Neural progenitor cell (in vitro differentiated cells): ENCODE results near the gene CCNI2. TPM values are rescaled to one million over a fixed set of nuclear protein-coding genes. Genes with fewer than 3 reads are reported as not detected.
A peak's percentile ranks its signal among the peaks of the same experiment; 100 is the strongest.

ENCODE experiments used
- DNase-seq: peaks from one replicate; pipeline ENCODE4 v3.0.0-alpha.2; 2016; ENCODE audit warnings: low spot score
- H2AFZ ChIP-seq: fragments of 200-600 bp; sonication (generic); replicated peaks from 2 replicates; pipeline ENCODE4 v1.6.1; 2016; ENCODE audit warnings: antibody characterized with exemption
- H3F3A ChIP-seq: fragments of 200-600 bp; sonication (generic); 2 replicates; pipeline ENCODE4 v1.6.1; 2016; ENCODE audit warnings: antibody characterized with exemption, low read depth
- H3K27ac ChIP-seq: fragments of 200-600 bp; sonication (generic); 2 replicates; pipeline ENCODE4 v1.5.1; 2016; ENCODE audit warnings: mild to moderate bottlenecking
- H3K27me3 ChIP-seq: fragments of 200-600 bp; sonication (generic); 2 replicates; pipeline ENCODE4 v1.6.1; 2016; ENCODE audit warnings: mild to moderate bottlenecking, moderate library complexity
- H3K36me3 ChIP-seq: fragments of 200-600 bp; sonication (generic); 2 replicates; pipeline ENCODE4 v1.5.1; 2016
- H3K4me1 ChIP-seq: fragments of 200-600 bp; sonication (generic); 2 replicates; pipeline ENCODE4 v1.6.1; 2016; ENCODE audit warnings: mixed run types
- H3K4me2 ChIP-seq: fragments of 200-600 bp; sonication (generic); 2 replicates; pipeline ENCODE4 v1.6.1; 2016
- H3K4me3 ChIP-seq: fragments of 200-600 bp; sonication (generic); 2 replicates; pipeline ENCODE4 v1.5.1; 2016
- H3K79me2 ChIP-seq: fragments of 200-600 bp; sonication (generic); 2 replicates; pipeline ENCODE4 v1.6.1; 2016; ENCODE audit warnings: low read depth
- H3K9ac ChIP-seq: fragments of 200-600 bp; sonication (generic); 2 replicates; pipeline ENCODE4 v1.6.1; 2016
- H3K9me3 ChIP-seq: fragments of 200-600 bp; sonication (generic); 2 replicates; pipeline ENCODE4 v1.5.1; 2016; ENCODE audit warnings: low read depth
- H4K20me1 ChIP-seq: fragments of 200-600 bp; sonication (generic); 2 replicates; pipeline ENCODE4 v1.6.1; 2016; ENCODE audit warnings: low read depth
- H3K27ac Mint-ChIP-seq: 3 replicates; pipeline ENCODE4 v1.8.0; 2021; ENCODE audit warnings: mixed read lengths
- H3K27me3 Mint-ChIP-seq: 2 replicates; pipeline ENCODE4 v1.8.0; 2022; ENCODE audit warnings: low read depth, mild to moderate bottlenecking, inconsistent platforms, moderate library complexity, mixed read lengths; ENCODE audit not compliant: insufficient read depth
- H3K36me3 Mint-ChIP-seq: 3 replicates; pipeline ENCODE4 v1.8.0; 2021; ENCODE audit warnings: mixed read lengths
- H3K4me1 Mint-ChIP-seq: 3 replicates; pipeline ENCODE4 v1.8.0; 2021; ENCODE audit warnings: mixed read lengths
- H3K4me3 Mint-ChIP-seq: 3 replicates; pipeline ENCODE4 v1.8.0; 2021; ENCODE audit warnings: mild to moderate bottlenecking, moderate library complexity, mixed read lengths
- H3K9me3 Mint-ChIP-seq: 3 replicates; pipeline ENCODE4 v1.8.0; 2020; ENCODE audit warnings: mixed read lengths
- CTCF ChIP-seq: fragments of 200-600 bp; sonication (generic); IDR thresholded peaks from 2 replicates; pipeline ENCODE4 v1.5.1; 2017; ENCODE audit warnings: antibody characterized with exemption, mild to moderate bottlenecking
- EZH2 ChIP-seq: fragments of 200-600 bp; sonication (generic); IDR thresholded peaks from 2 replicates; pipeline ENCODE4 v1.6.1; 2017; ENCODE audit warnings: antibody characterized with exemption, mild to moderate bottlenecking, moderate library complexity
- EZH2phosphoT487 ChIP-seq: fragments of 200-600 bp; sonication (generic); IDR thresholded peaks from 2 replicates; pipeline ENCODE4 v1.6.1; 2017; ENCODE audit warnings: antibody characterized with exemption
- total RNA-seq: library from RNA; depleted of rRNA; stranded (reverse); fragments of >200 nt; gene quantifications from 2 replicates; pipeline ENCODE4 v1.2.3, GENCODE V29; 2015; ENCODE audit warnings: low replicate concordance

CCNI2 gene
- total RNA-seq, 1 donor from 2014 or later, result not detected

- H3K27me3 ChIP-seq, result peaks cover 72% of the 10 kb centered on the region
These were observed 31.6 kb downstream of the CCNI2 start for GRCh38 chr5:132778856-132779255.

GRCh38 chr5:132779961-132780360 lies 32.7 kb downstream of the CCNI2 start:
- Histone ChIP-seq H2AFZ (no peak overlapping the region), H3K27ac (no peak overlapping the region), H3K36me3 (no peaks in the 10 kb centered on the region), H3K27me3 (peaks cover 71% of the 10 kb centered on the region), H3K4me3 (no peak overlapping the region), H3K4me2 (no peak overlapping the region), H3K9ac (no peak overlapping the region), H3K79me2 (peaks cover 6% of the 10 kb centered on the region), H3K9me3 (no peaks in the 10 kb centered on the region), H4K20me1 (peaks cover 9% of the 10 kb centered on the region), H3F3A (peaks cover 29% of the 10 kb centered on the region), H3K4me1 (peaks cover 13% of the 10 kb centered on the region)
- Mint-ChIP-seq H3K36me3 (no peaks in the 10 kb centered on the region), H3K4me1 (peaks cover 17% of the 10 kb centered on the region), H3K27me3 (no peaks in the 10 kb centered on the region), H3K27ac (no peak overlapping the region), H3K4me3 (no peak overlapping the region), H3K9me3 (no peaks in the 10 kb centered on the region)
- no peak for TF ChIP-seq EZH2phosphoT487
- no peak for TF ChIP-seq CTCF
- no peak for TF ChIP-seq EZH2
- DNase-seq, result no peak

More at GRCh38 chr5:132778856-132779255, 31.6 kb downstream of the CCNI2 start:
- Mint-ChIP-seq H3K9me3 (no peaks in the 10 kb centered on the region), H3K27me3 (peaks cover under 1% of the 10 kb centered on the region), H3K36me3 (no peaks in the 10 kb centered on the region), H3K4me3 (peak overlapping the region; percentile 8), H3K27ac (no peak overlapping the region), H3K4me1 (peaks cover 26% of the 10 kb centered on the region)
- no peak overlapping the region for H3K9ac ChIP-seq
- H3K4me3 ChIP-seq, result no peak overlapping the region
- H3F3A ChIP-seq, result peaks cover 29% of the 10 kb centered on the region
- DNase-seq, result no peak
- no peaks in the 10 kb centered on the region for H3K9me3 ChIP-seq
- H3K79me2 ChIP-seq, result peaks cover 6% of the 10 kb centered on the region
- H4K20me1 ChIP-seq, result peaks cover 12% of the 10 kb centered on the region
- no peak overlapping the region for H3K27ac ChIP-seq
- H3K4me2 ChIP-seq, result no peak overlapping the region
- peaks cover 13% of the 10 kb centered on the region for H3K4me1 ChIP-seq
- no peak overlapping the region for H2AFZ ChIP-seq
- no peaks in the 10 kb centered on the region for H3K36me3 ChIP-seq
- TF ChIP-seq CTCF (no peak), EZH2 (no peak), EZH2phosphoT487 (no peak)

- no peak overlapping the region for H3K9ac ChIP-seq
- no peaks in the 10 kb centered on the region for H3K36me3 Mint-ChIP-seq
These were observed 33.4 kb downstream of the CCNI2 start for GRCh38 chr5:132780577-132780976.

More at GRCh38 chr5:132780577-132780976, 33.4 kb downstream of the CCNI2 start:
- Histone ChIP-seq H3K9me3 (no peaks in the 10 kb centered on the region), H3K27me3 (peaks cover 65% of the 10 kb centered on the region), H3K4me2 (no peak overlapping the region), H3K4me1 (peaks cover 7% of the 10 kb centered on the region), H3K27ac (no peak overlapping the region), H3F3A (peaks cover 27% of the 10 kb centered on the region), H3K4me3 (no peak overlapping the region), H3K79me2 (peaks cover under 1% of the 10 kb centered on the region), H4K20me1 (peaks cover 3% of the 10 kb centered on the region), H3K36me3 (no peaks in the 10 kb centered on the region), H2AFZ (no peak overlapping the region)
- Mint-ChIP-seq H3K27ac (no peak overlapping the region), H3K4me1 (peaks cover 11% of the 10 kb centered on the region), H3K9me3 (no peaks in the 10 kb centered on the region), H3K4me3 (no peak overlapping the region), H3K27me3 (no peaks in the 10 kb centered on the region)
- no peak for TF ChIP-seq EZH2
- TF ChIP-seq CTCF, result no peak
- no peak for TF ChIP-seq EZH2phosphoT487
- DNase-seq, result no peak
